Right lung (tissue), 5 donors: ENCODE measurements around the gene TMEM165. TPM values are rescaled to one million over a fixed set of nuclear protein-coding genes. Genes with fewer than 3 reads are reported as not detected.

Source experiments
- DNase-seq, 2 donors: peaks; one replicate each; pipeline ENCODE4 v3.0.0-alpha.2; 2013
- polyA plus RNA-seq, 5 donors: library from polyadenylated mRNA; unstranded; fragments of 120-200 nt; gene quantifications; one replicate each; pipeline versions ENCODE4 v1.2.1 to v1.2.3, GENCODE V29; 2013; ENCODE audit warnings: inconsistent platforms in 1 of 5, low replicate concordance in 1 of 5; ENCODE audit not compliant: insufficient read length in 5 of 5, insufficient read depth in 1 of 5

Gene TMEM165
- polyA plus RNA-seq, 5 donors, result 77.0 to 109 (median 92.6) TPM

DNA sequence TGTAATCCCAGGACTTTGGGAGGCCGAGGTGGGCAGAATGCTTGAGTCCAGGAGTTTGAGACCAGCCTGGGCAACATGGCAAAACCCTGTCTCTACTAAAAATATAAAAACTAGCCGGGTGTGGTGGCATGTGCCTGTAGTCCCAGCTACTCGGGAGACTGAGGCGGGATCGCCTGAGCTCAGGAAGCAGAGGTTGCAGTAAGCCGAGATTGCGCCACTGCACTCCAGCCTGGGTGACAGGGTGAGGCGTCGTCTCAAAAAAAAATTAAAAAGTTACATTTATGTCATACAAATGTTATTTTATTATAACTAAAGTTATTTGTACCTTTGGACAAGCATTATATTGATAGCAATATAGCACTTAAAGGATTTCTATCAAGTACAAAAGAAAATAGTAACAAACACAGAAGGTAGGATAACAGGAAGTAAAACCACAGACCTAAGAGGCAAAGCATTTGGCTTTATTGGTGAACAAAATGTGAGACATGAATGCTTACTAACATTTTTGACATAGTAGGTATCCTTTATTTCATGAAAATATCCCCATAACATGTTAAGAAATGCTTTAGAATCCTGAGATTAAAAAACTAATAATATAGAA, 51.5 kb downstream of the TMEM165 start:
- no peak for DNase-seq

DNA sequence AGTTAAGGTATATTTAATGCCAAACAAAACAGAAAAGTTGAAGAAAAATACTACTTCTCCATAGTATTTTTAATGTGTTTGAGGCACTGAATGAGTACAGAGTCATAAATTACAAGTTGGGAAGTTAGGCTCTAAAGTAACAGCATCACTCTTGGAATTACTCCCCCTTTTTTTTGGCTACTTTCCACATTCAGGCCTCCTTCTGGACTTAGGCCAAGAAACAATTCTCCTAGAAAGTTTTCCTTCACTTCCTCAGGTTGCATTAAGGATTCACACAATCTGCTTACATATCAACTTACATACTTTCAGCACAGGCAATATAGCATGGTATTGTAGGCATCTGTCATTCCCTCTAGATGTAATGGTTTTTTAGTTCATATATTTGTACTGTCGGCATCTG, 52.1 kb downstream of the TMEM165 start:
- DNase-seq, result peak; percentile 14 to 19

DNA sequence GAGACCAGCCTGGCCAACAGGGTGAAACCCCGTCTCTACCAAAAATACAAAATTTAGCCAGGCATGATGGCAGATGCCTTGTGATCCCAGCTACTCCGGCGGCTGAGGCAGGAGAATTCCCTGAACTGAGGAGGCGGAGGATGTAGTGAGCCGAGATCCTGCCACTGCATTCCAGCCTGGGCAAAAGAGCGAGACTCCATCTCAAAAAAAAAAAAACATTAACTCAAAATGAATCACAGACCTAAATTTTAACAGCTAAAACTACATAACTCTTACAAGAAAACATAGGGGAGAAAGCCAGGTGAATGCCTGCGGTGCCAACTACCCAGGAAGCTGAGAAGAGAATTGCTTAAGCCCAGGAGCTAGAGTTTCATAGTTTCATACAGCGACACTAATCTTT, 54.8 kb downstream of the TMEM165 start:
- no peak for DNase-seq

DNA sequence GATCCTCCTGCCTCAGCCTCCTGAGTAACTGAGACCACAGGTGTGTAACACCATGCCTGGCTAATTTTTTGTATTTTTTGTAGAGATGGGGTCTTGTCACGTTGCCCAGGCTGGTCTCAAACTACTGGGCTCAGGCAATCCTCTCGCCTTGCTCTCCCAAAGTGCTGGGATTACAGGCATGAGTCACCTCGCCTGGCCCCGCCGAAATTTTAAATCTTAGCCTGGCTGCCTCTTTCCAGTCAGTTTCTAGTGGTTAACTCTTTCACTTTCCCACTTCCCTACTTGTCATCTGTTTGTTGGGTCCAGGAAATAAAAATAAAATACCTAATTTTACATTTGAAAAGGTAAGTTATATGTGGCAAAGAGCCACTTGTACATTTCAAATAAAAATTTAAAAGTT, 62.4 kb downstream of the TMEM165 start:
- DNase-seq, result no peak

DNA sequence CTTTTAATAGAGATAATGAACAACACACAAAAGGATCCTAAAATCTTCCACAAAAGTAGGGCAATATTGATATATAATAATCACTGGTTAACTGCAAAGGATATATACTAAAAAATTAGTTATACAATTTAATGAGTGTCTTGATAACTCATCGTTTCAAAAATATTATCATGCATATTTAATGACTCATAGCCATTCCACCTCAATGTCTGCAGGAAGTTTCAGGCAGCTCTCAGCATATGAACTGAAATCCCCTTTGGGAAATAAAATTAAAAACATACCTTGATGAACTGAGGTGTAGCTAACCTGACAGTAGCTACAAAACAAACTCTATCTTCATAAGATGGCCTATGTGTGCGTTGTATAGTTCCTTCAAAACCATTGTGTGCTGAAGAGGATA, 62.9 kb downstream of the TMEM165 start:
- no peak for DNase-seq

DNA sequence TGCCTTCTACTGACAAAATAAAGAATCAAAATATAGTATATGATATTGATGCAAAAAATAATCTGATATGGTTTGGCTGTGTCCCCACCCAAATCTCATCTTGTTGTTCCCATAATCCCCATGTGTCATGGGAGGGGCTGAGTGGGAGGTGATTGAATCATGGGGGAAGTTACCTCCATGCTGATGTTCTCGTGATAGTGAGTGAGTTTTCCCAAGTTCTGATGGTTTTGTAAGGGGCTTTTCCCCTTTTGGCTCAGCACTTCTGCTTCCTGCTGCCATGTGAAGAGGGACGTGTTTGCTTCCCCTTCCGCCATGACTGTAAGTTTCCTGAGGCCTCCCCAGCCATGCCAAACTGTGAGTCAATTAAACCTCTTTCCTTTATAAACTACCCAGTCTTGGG, 70.2 kb downstream of the TMEM165 start:
- no peak for DNase-seq

DNA sequence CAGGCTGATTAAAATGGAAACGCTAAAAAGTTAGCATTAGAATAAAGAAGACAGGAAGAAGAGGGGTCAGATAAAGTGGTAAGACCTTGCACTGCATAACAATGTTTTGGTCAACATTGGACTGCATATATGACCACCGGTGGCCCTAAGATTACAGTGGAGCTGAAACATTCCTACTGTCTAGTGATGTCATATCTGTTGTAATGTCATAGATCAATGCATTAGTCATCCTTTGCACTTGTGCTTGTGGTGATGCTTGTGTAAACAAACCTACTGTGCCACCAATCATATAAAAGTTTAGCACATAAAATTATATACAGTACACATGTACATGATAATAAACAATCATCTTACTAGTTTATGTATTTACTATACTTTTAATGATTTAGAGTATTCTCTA, 73.0 kb downstream of the TMEM165 start:
- DNase-seq, result no peak

DNA sequence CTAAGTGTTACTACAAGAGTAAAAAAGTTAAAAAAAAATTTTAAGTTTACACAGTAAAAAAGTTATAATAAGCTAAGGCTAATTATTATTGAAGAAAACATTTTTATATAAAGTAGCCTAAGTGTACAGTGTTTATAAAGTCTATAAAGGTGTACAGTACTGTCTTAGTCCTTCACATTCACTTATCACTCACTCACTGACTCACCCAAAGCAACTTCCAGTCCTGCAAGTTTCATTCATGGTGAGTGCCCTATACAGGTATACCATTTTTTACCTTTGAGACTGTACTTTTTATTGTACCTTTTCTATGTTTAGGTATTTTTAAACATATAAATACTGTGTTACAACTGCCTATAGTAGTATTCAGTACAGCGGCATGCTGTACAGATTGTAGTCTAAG, 74.2 kb downstream of the TMEM165 start:
- no peak for DNase-seq

Other genes with a start within 250 kb of the TMEM165 start
- gene SRD5A3, start 49.7 kb upstream of the TMEM165 start, polyA plus RNA-seq, result 10 to 100 TPM; 12.8 to 17.6 (median 12.9) TPM
- 10 to 100 TPM; 14.2 to 22.7 (median 20.6) TPM for gene CLOCK, start 151.0 kb downstream of the TMEM165 start, polyA plus RNA-seq
- gene PDCL2, start 196.3 kb downstream of the TMEM165 start, polyA plus RNA-seq, result under 1 TPM in 1 of 5 donors, not detected in 4; 0.36 TPM
- gene NMU, start 240.3 kb downstream of the TMEM165 start, polyA plus RNA-seq, result 10 to 100 TPM in 1 of 5 donors, 1 to 10 TPM in 4; 4.1 to 33.3 (median 6.1) TPM